ENCODE measurements around the gene IMMP2L.

GRCh38 chr7:111558991-111559390, 3.3 kb downstream of the IMMP2L start:
- TF ChIP-seq FOSL2 (IDR thresholded peaks at IDR 0.05): no peak
- no peak for TF ChIP-seq FOSL2 (CRISPR knock-in tag; IDR thresholded peaks at IDR 0.05)
- TF ChIP-seq PBX3 (IDR thresholded peaks at IDR 0.05): no peak
- TF ChIP-seq RFX5 (IDR thresholded peaks at IDR 0.05): no peak
- no peak for TF ChIP-seq JUN (IDR thresholded peaks at IDR 0.05)
- TF ChIP-seq CTCF (IDR thresholded peaks at IDR 0.05): no peak
- TF ChIP-seq CHD4 (IDR thresholded peaks at IDR 0.05; ENCODE audit: borderline replicate concordance): no peak

Measured in A549 (cell line).